ENCODE measurements around the gene CCDC88C.
A peak's percentile ranks its signal among the peaks of the same experiment; 100 is the strongest.

The CCDC88C gene

DNA sequence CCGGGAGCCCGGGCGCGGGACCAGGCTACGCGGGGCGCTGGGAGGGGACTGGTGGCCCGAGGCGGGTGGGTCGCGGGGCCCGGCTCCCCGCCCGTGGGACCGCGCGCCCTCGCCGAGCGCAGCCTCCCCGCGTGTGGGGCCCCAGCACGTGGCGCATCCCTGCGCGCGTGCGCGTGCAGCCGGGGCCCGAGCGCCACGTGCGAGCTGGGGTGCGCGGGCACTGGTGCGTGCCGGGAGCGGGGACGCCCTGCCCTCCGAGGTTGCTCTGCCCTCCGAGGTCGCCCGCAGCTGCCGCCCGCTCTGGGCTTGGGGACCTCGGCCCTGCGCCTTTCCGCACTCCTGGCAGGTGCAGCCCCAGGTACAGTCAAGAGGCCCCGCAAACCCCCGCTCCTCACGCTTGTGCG lies 365 bp upstream of the CCDC88C start:
- peak overlapping the region; percentile 76 for H3K4me3 ChIP-seq
- DNase-seq (ENCODE audit: low spot score) = no peak
- TF ChIP-seq, protein P1, sequence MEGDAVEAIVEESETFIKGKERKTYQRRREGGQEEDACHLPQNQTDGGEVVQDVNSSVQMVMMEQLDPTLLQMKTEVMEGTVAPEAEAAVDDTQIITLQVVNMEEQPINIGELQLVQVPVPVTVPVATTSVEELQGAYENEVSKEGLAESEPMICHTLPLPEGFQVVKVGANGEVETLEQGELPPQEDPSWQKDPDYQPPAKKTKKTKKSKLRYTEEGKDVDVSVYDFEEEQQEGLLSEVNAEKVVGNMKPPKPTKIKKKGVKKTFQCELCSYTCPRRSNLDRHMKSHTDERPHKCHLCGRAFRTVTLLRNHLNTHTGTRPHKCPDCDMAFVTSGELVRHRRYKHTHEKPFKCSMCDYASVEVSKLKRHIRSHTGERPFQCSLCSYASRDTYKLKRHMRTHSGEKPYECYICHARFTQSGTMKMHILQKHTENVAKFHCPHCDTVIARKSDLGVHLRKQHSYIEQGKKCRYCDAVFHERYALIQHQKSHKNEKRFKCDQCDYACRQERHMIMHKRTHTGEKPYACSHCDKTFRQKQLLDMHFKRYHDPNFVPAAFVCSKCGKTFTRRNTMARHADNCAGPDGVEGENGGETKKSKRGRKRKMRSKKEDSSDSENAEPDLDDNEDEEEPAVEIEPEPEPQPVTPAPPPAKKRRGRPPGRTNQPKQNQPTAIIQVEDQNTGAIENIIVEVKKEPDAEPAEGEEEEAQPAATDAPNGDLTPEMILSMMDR (IDR thresholded peaks at IDR 0.05) = no peak
- H3K27ac ChIP-seq = peak overlapping the region in 1 of 2 donors; percentile 23

DNA sequence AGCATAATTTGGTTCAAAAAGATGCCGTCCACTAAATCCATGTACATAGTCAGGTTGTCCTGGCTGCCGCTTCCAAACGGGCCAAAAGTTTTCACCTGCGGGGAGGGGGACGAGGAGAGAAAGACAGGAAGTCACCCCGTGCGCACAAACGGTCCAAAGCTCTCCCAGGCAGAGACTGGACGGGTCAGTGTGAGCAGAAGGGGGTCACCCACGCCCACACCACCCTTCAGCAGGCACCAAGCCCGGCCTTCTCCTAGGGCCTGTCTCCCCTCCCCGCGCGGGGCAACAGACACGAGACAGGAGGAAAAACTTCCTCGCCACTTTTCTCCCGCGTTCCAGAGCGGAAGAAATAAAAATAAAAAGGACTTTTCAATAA lies 888 bp downstream of the CCDC88C start:
- H3K4me3 ChIP-seq = peak overlapping the region; percentile 76
- H3K27ac ChIP-seq = peak overlapping the region in 1 of 2 donors; percentile 23
- TF ChIP-seq, protein P1 (IDR thresholded peaks at IDR 0.05) = no peak
- no peak for DNase-seq (ENCODE audit: low spot score)

DNA sequence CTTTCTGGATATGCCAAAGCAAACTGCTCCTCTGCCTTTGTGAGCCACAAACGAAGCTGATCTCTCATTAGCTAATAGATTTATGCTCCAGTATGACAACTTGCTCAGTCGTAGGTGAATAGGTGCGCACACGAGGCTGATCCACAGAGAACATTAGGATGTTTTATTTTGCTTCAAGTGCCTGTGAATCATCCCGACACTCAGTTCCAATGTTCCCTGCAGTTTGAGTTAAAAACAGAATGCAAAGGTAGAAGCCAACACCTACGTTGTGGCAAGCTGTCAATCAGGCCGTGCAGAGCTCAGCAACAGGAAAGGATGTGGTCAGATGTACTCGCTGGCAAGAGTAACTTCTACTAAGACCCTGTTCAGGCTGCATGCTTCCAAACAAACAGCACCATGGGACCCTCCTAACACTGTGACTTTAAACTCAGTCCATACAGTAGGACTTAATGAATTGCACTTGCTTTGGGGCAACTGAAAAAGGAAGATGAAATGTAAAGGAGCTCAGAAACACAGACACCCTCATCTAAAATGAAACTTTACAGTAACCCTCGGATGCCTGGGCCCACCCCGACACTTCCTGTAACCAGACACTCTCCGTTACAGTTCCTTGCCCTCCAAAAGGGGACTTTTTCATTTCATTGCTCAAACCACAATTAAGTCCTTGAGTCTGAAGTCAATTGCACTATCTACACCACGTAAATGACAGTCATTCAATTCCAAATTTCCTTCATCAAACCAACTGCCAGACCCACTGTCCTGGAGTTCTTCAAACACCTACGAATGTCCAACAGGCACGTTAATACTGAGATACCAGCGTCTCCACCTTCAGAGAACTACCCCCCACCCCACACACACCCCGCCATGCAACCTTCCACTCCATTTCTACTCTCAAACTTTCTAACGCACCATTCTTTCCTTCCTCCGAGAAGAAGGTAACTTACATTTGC lies 1.6 kb downstream of the CCDC88C start:
- no peak for DNase-seq (ENCODE audit: low spot score)
- Histone ChIP-seq H3K27ac (no peak overlapping the region), H3K4me3 (peak overlapping the region; percentile 76)
- TF ChIP-seq, protein P1 (IDR thresholded peaks at IDR 0.05) = no peak

DNA sequence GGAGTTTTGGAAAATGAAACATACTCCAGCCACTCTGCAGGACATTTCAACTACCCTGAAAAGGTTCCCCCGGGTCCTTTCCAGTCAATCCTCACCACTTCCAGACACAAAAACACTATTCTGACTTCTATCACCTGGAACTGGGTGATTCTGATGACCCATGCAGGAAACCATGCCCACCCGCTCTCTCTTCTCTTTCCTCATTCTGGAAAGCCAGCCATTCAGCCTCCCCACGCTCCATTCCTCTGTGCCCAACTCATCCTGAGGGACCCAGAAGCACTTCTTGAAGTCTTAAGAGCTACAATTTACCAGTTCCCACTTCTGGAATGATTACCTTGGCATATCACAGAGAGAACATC lies 3.2 kb downstream of the CCDC88C start:
- TF ChIP-seq, protein P1 (IDR thresholded peaks at IDR 0.05) = no peak
- no peak for DNase-seq (ENCODE audit: low spot score)
- no peak overlapping the region for H3K4me3 ChIP-seq
- H3K27ac ChIP-seq = no peak overlapping the region

DNA sequence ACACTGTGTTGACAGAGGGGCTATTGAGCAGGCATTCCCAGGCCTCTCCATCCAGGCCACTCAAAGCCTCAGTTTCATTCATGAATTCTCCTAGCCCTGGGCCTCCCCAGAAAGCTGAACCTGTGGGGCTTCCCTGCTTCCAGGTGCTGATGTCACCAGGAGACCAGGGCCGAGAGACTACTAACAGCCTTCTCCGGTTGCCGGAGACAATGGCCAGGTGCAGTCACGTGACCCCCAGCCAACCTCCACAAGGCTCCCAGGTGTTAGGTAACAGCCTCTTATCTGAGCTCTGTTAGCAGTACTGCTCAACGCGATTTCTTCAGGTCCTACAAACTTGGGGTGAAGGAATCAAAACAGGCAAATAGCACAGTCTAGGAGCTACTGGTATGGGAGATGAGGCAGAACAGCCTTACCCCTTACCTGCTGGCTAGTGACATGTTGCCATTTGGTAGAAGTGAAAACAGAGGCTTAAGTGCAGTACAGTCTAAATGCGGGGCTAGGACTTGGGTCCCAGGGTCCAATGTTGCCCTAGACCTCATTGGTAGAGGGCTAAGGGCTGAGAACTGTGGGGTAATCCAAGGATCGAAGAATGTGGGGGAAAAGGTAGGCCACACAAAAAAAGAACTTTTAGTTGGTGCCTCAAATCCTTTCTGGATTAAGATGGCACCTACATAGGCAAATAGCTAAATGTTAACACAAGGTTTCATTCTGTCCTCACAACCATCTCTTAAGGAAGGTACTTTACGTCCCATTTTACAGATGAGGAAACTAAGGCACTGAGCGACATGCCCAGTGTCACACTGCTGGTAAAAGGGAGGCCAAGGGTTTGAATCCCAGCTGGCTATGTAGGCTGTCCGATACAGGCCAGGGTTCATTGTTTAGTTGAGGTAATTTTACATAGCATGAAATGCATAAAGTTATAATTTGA lies 3.8 kb downstream of the CCDC88C start:
- no peak overlapping the region for H3K4me3 ChIP-seq
- no peak for DNase-seq (ENCODE audit: low spot score)
- TF ChIP-seq, protein P1 (IDR thresholded peaks at IDR 0.05) = no peak
- H3K27ac ChIP-seq = no peak overlapping the region

DNA sequence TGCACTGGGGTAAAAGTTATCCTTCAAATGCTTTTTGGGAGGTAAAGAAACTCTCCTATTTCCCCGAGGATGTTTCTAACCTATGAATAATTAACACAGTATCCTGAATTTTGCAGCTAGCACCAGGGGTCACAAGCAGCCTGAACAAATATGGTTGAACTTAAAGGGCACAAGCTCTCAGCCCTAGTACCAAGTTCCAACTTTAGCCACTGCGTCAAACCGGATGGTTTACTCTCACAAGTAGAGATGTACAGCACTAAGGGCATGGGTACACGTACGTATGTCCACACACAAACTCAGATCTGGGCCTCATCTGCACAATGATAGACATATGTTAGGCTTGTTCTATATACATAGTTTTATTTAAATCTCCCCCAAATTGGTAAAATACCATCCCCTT lies 4.7 kb downstream of the CCDC88C start:
- no peak overlapping the region for H3K4me3 ChIP-seq
- DNase-seq (ENCODE audit: low spot score) = no peak
- no peak overlapping the region for H3K27ac ChIP-seq
- TF ChIP-seq, protein P1 (IDR thresholded peaks at IDR 0.05) = no peak
